ENCODE measurements around the gene NCAPG2. TPM values are rescaled to one million over a fixed set of nuclear protein-coding genes. Genes with fewer than 3 reads are reported as not detected.
A peak's percentile ranks its signal among the peaks of the same experiment; 100 is the strongest.

The NCAPG2 gene
- total RNA-seq, 1 experiment from 2014 or later: 27.4 TPM

GRCh38 chr7:158623241-158623640 lies 81.4 kb downstream of the NCAPG2 start:
- intact Hi-C loops (cut with micrococcal nuclease): no loop called here
- no peak overlapping the region for H3K27ac Mint-ChIP-seq (ENCODE audit: low read depth, unreplicated experiment)
- ChIA-PET POLR2A (interaction anchor here (0.8 kb wide), 1 partner anchor 11 kb away, joined by 3 read pairs; no protein-coding TSS in a partner anchor), CTCF (no interaction called here)
- H3K4me1 Mint-ChIP-seq (ENCODE audit: insufficient read depth, unreplicated experiment): no peaks in the 10 kb centered on the region
- no peak overlapping the region for H3K4me3 Mint-ChIP-seq (ENCODE audit: unreplicated experiment)
- DNase-seq (ENCODE audit: unreplicated experiment): no peak
- H3K36me3 Mint-ChIP-seq (ENCODE audit: insufficient read depth, unreplicated experiment): peaks cover 5% of the 10 kb centered on the region
- no peak for TF ChIP-seq CTCF (IDR thresholded peaks at IDR 0.05; ENCODE audit: unreplicated experiment)
- H3K9me3 Mint-ChIP-seq (ENCODE audit: unreplicated experiment): no peaks in the 10 kb centered on the region
- no peaks in the 10 kb centered on the region for H3K27me3 Mint-ChIP-seq (ENCODE audit: insufficient read depth, unreplicated experiment)
- BruUV-seq (replicated peaks): no TSS peak

- intact Hi-C loops (cut with micrococcal nuclease): no loop called here
- Mint-ChIP-seq H3K4me1 (ENCODE audit: insufficient read depth, unreplicated experiment) (no peaks in the 10 kb centered on the region), H3K36me3 (ENCODE audit: insufficient read depth, unreplicated experiment) (no peaks in the 10 kb centered on the region), H3K27me3 (ENCODE audit: insufficient read depth, unreplicated experiment) (no peaks in the 10 kb centered on the region), H3K4me3 (ENCODE audit: unreplicated experiment) (no peak overlapping the region), H3K9me3 (ENCODE audit: unreplicated experiment) (no peaks in the 10 kb centered on the region), H3K27ac (ENCODE audit: low read depth, unreplicated experiment) (peak overlapping the region; percentile 35)
- BruUV-seq (replicated peaks): no TSS peak
- ChIA-PET CTCF (no interaction called here), POLR2A (interaction anchor here (1.1 kb wide), 1 partner anchor 9 kb away, joined by 3 read pairs; no protein-coding TSS in a partner anchor)
- DNase-seq (ENCODE audit: unreplicated experiment): no peak
- TF ChIP-seq CTCF (IDR thresholded peaks at IDR 0.05; ENCODE audit: unreplicated experiment): no peak
These were observed 83.7 kb downstream of the NCAPG2 start for GRCh38 chr7:158620839-158621441.

DNA sequence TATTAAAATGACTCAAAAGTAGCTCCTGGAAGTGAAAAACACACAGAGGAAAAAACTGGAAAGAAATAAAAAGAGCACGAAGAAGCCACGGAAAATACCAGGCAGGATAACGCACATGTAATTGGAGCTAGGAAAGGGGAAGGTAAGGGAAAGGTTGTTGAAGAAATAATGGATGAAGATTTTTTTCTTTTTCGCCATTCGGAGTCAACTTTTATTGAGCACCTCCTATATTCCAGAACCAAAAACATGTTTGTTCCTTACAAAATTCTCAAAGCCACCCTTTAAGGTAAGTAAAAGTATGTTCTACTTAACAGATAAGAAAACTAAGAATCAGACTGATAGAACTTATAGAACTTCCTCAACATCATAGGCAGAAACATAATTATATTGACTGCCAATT lies 84.2 kb downstream of the NCAPG2 start:
- Mint-ChIP-seq H3K4me1 (ENCODE audit: insufficient read depth, unreplicated experiment) (no peaks in the 10 kb centered on the region), H3K27me3 (ENCODE audit: insufficient read depth, unreplicated experiment) (no peaks in the 10 kb centered on the region), H3K9me3 (ENCODE audit: unreplicated experiment) (no peaks in the 10 kb centered on the region), H3K36me3 (ENCODE audit: insufficient read depth, unreplicated experiment) (no peaks in the 10 kb centered on the region), H3K4me3 (ENCODE audit: unreplicated experiment) (no peak overlapping the region), H3K27ac (ENCODE audit: low read depth, unreplicated experiment) (no peak overlapping the region)
- no peak for TF ChIP-seq CTCF (IDR thresholded peaks at IDR 0.05; ENCODE audit: unreplicated experiment)
- intact Hi-C loops (cut with micrococcal nuclease): no loop called here
- no peak for DNase-seq (ENCODE audit: unreplicated experiment)
- BruUV-seq (replicated peaks): no TSS peak
- ChIA-PET CTCF (interaction anchor here (0.7 to 1.0 kb wide), 3 partner anchors 11 to 186 kb away, joined by 3 to 4 read pairs (median 4); no protein-coding TSS in a partner anchor), POLR2A (interaction anchor here (1.1 kb wide), 1 partner anchor 9 kb away, joined by 3 read pairs; no protein-coding TSS in a partner anchor)

GRCh38 chr7:158618745-158619140 lies 85.9 kb downstream of the NCAPG2 start:
- Mint-ChIP-seq H3K4me1 (ENCODE audit: insufficient read depth, unreplicated experiment) (no peaks in the 10 kb centered on the region), H3K9me3 (ENCODE audit: unreplicated experiment) (no peaks in the 10 kb centered on the region), H3K36me3 (ENCODE audit: insufficient read depth, unreplicated experiment) (no peaks in the 10 kb centered on the region), H3K4me3 (ENCODE audit: unreplicated experiment) (no peak overlapping the region), H3K27me3 (ENCODE audit: insufficient read depth, unreplicated experiment) (no peaks in the 10 kb centered on the region), H3K27ac (ENCODE audit: low read depth, unreplicated experiment) (no peak overlapping the region)
- POLR2A ChIA-PET: no interaction called here
- TF ChIP-seq CTCF (IDR thresholded peaks at IDR 0.05; ENCODE audit: unreplicated experiment): no peak
- intact Hi-C loops (cut with micrococcal nuclease): no loop called here
- BruUV-seq (replicated peaks): no TSS peak
- no peak for DNase-seq (ENCODE audit: unreplicated experiment)
- CTCF ChIA-PET: no interaction called here

Data from MCF 10A (cell line).